OCI-LY1 (cell line): ENCODE results near the gene TMEM98.
"Not testable (repeated sequence)": the region's sequence is repeated elsewhere in the genome, so short reads cannot be mapped to it uniquely, and the experiment has no call there.

Source experiments
- H2AFZ ChIP-seq: fragments of 200-600 bp; sonication (generic), shearing (Covaris generic); 2 replicates; pipeline ENCODE4 v1.6.0; 2014; ENCODE audit warnings: antibody characterized with exemption, mild to moderate bottlenecking, low read length
- H3F3A ChIP-seq: fragments of 200-600 bp; sonication (generic), shearing (Covaris generic); 2 replicates; pipeline ENCODE4 v1.6.0; 2014; ENCODE audit warnings: mild to moderate bottlenecking, antibody characterized with exemption, low read length, moderate library complexity; ENCODE audit not compliant: insufficient read depth
- H3K27ac ChIP-seq: fragments of 200-600 bp; sonication (generic); 2 replicates; pipeline ENCODE4 v1.5.1; 2014; ENCODE audit warnings: low read length, mixed run types, mild to moderate bottlenecking, low read depth; ENCODE audit not compliant: poor library complexity, severe bottlenecking
- H3K27me3 ChIP-seq: fragments of 200-600 bp; sonication (generic); 2 replicates; pipeline ENCODE4 v1.6.0; 2014; ENCODE audit warnings: antibody characterized with exemption, mild to moderate bottlenecking, low read length, moderate library complexity; ENCODE audit not compliant: insufficient read depth
- H3K36me3 ChIP-seq: fragments of 200-600 bp; sonication (generic); 2 replicates; pipeline ENCODE4 v1.6.1; 2014; ENCODE audit warnings: mild to moderate bottlenecking, antibody characterized with exemption, low read length, moderate library complexity, mixed read lengths; ENCODE audit not compliant: insufficient read depth
- H3K4me1 ChIP-seq: fragments of 200-600 bp; sonication (generic); 2 replicates; pipeline ENCODE4 v1.5.1; 2014; ENCODE audit warnings: mild to moderate bottlenecking, low read length, moderate library complexity; ENCODE audit not compliant: insufficient read depth, severe bottlenecking
- H3K4me2 ChIP-seq: fragments of 200-600 bp; sonication (generic), shearing (Covaris generic); 2 replicates; pipeline ENCODE4 v1.6.1; 2014; ENCODE audit warnings: low read length
- H3K4me3 ChIP-seq: fragments of 200-600 bp; sonication (generic); 2 replicates; pipeline ENCODE4 v1.5.1; 2014; ENCODE audit warnings: low read length, low read depth, mild to moderate bottlenecking, mixed read lengths; ENCODE audit not compliant: poor library complexity, severe bottlenecking
- H3K79me2 ChIP-seq: fragments of 200-600 bp; shearing (Covaris generic); 2 replicates; pipeline ENCODE4 v1.6.1; 2016; ENCODE audit warnings: mixed run types, low read length, mixed read lengths; ENCODE audit not compliant: insufficient read depth
- H3K9ac ChIP-seq: fragments of 200-600 bp; sonication (generic), shearing (Covaris generic); 2 replicates; pipeline ENCODE4 v1.6.1; 2014; ENCODE audit warnings: mild to moderate bottlenecking, low read length, mixed read lengths
- H3K9me2 ChIP-seq: fragments of 200-600 bp; sonication (generic), shearing (Covaris generic); 2 replicates; pipeline ENCODE4 v1.6.1; 2014; ENCODE audit warnings: low read depth, mild to moderate bottlenecking, low read length, mixed read lengths
- H3K9me3 ChIP-seq: fragments of 200-600 bp; shearing (Covaris generic); 2 replicates; pipeline ENCODE4 v1.6.1; 2014; ENCODE audit warnings: low read length, mixed read lengths
- H4K20me1 ChIP-seq: fragments of 200-600 bp; sonication (generic), shearing (Covaris generic); 2 replicates; pipeline ENCODE4 v1.6.0; 2016; ENCODE audit warnings: mild to moderate bottlenecking, low read length; ENCODE audit not compliant: insufficient read depth
- EZH2 ChIP-seq: fragments of 200-600 bp; sonication (generic), shearing (Covaris generic); IDR thresholded peaks from 2 replicates; pipeline ENCODE4 v1.8.0; 2017; ENCODE audit warnings: borderline replicate concordance, mixed run types, mild to moderate bottlenecking, antibody characterized with exemption, low read length, moderate library complexity, mixed read lengths
- TF ChIP-seq, protein P1 (sequence below): fragments of 200-600 bp; sonication (generic), shearing (Covaris generic); IDR thresholded peaks from 2 replicates; pipeline ENCODE4 v1.5.1; 2017; ENCODE audit warnings: mild to moderate bottlenecking, antibody characterized with exemption, low read length, moderate library complexity, mixed read lengths

The TMEM98 gene

DNA sequence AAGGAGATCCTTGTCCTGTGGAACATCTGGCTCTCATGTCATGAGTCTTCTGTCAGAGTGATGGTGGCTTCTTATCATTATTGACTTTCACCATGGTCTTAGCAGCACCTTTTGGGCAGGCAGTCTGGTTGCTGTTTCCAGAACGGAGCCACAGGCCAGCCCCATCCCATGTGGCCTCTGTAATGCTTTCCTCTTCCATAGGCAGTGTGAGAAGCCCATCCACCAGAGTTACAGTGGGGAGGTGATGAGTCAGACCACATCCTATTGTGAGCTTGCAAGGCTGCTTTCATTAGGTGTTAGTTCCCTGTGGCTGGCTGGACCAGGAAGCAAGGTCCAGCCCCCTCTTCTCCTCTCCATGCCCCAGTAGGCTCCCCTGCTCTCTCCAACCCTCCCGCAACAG lies 32.9 kb downstream of the TMEM98 start:
- no peak overlapping the region for H3K9ac ChIP-seq
- no peak overlapping the region for H3K4me2 ChIP-seq
- H2AFZ ChIP-seq = no peak overlapping the region
- H3K79me2 ChIP-seq = no peaks in the 10 kb centered on the region
- no peaks in the 10 kb centered on the region for H3K27me3 ChIP-seq
- TF ChIP-seq, protein P1, sequence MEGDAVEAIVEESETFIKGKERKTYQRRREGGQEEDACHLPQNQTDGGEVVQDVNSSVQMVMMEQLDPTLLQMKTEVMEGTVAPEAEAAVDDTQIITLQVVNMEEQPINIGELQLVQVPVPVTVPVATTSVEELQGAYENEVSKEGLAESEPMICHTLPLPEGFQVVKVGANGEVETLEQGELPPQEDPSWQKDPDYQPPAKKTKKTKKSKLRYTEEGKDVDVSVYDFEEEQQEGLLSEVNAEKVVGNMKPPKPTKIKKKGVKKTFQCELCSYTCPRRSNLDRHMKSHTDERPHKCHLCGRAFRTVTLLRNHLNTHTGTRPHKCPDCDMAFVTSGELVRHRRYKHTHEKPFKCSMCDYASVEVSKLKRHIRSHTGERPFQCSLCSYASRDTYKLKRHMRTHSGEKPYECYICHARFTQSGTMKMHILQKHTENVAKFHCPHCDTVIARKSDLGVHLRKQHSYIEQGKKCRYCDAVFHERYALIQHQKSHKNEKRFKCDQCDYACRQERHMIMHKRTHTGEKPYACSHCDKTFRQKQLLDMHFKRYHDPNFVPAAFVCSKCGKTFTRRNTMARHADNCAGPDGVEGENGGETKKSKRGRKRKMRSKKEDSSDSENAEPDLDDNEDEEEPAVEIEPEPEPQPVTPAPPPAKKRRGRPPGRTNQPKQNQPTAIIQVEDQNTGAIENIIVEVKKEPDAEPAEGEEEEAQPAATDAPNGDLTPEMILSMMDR = no peak
- no peak for TF ChIP-seq EZH2
- H3K9me3 ChIP-seq = no peaks in the 10 kb centered on the region
- H3K4me1 ChIP-seq = no peaks in the 10 kb centered on the region
- H3K4me3 ChIP-seq = no peak overlapping the region
- H3K27ac ChIP-seq = no peak overlapping the region
- no peaks in the 10 kb centered on the region for H3K9me2 ChIP-seq
- H3F3A ChIP-seq = no peaks in the 10 kb centered on the region
- no peaks in the 10 kb centered on the region for H3K36me3 ChIP-seq
- H4K20me1 ChIP-seq = no peaks in the 10 kb centered on the region

DNA sequence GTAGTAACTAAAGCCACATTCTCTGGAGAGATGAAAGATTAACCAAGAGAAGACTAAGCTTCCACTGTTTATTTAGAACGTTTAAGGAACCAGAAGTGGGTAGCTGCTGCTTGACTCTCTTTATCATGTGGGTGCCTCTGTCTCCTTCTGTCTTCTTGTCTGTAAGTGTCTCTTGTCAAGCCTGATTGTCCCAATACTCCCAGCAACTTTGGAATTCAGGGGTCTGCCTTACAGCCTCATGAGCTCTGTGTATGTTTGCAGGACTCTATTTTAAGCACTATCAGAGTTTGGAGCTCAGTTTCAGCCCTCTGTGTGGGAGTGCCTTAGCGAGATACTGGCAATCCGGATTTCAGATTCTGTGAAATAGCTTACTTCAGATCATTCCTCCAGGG lies 34.4 kb downstream of the TMEM98 start:
- TF ChIP-seq EZH2 = no peak
- TF ChIP-seq, protein P1 = no peak
- no peaks in the 10 kb centered on the region for H3K9me2 ChIP-seq
- no peaks in the 10 kb centered on the region for H3K79me2 ChIP-seq
- no peak overlapping the region for H2AFZ ChIP-seq
- no peak overlapping the region for H3K9ac ChIP-seq
- H4K20me1 ChIP-seq = no peaks in the 10 kb centered on the region
- no peak overlapping the region for H3K4me3 ChIP-seq
- H3K27ac ChIP-seq = no peak overlapping the region
- H3K36me3 ChIP-seq = no peaks in the 10 kb centered on the region
- H3K27me3 ChIP-seq = no peaks in the 10 kb centered on the region
- no peaks in the 10 kb centered on the region for H3K9me3 ChIP-seq
- H3K4me1 ChIP-seq = no peaks in the 10 kb centered on the region
- H3F3A ChIP-seq = no peaks in the 10 kb centered on the region
- H3K4me2 ChIP-seq = no peak overlapping the region

DNA sequence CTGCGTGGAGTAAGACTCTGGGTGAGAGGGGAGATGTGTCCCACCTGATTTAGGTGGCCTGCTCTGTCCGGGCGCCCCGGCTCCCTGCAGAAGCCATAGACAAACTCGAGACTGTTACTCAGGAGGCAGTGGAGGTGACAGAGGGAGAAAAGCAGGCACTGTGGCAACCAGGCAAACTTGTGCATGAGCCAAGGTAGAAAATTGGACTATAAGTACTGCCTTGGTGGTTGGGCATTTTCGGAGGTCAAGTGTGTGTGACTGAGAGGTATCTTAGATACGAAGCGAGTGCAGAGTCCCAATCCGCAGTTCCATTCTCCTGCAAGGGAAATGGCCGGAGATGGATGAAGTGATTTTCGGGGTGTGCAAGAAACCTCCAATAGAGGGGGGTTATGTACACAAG lies 36.6 kb downstream of the TMEM98 start:
- H3K36me3 ChIP-seq = no peaks in the 10 kb centered on the region
- no peak overlapping the region for H3K4me3 ChIP-seq
- H3K9ac ChIP-seq = no peak overlapping the region
- H3F3A ChIP-seq = no peaks in the 10 kb centered on the region
- H3K79me2 ChIP-seq = no peaks in the 10 kb centered on the region
- no peak overlapping the region for H3K4me2 ChIP-seq
- TF ChIP-seq, protein P1 = no peak
- TF ChIP-seq EZH2 = no peak
- no peak overlapping the region for H3K27ac ChIP-seq
- no peaks in the 10 kb centered on the region for H3K27me3 ChIP-seq
- no peak overlapping the region for H2AFZ ChIP-seq
- no peaks in the 10 kb centered on the region for H3K4me1 ChIP-seq
- H3K9me2 ChIP-seq = no peaks in the 10 kb centered on the region
- no peaks in the 10 kb centered on the region for H4K20me1 ChIP-seq
- H3K9me3 ChIP-seq = no peaks in the 10 kb centered on the region

DNA sequence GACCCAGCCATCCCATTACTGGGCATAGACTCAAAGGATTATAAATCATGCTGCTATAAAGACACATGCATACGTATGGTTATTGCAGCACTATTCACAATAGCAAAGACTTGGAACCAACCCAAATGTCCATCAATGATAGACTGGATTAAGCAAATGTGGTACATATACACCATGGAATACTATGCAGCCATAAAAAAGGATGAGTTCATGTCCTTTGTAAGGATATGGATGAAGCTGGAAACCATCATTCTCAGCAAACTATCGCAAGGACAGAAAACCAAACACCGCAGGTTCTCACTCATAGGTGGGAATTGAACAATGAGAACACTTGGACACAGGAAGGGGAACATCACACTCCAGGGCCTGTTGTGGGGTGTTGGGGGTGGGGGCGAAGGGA lies 41.3 kb downstream of the TMEM98 start:
- not testable (repeated sequence) for H3K4me3 ChIP-seq, H2AFZ ChIP-seq, H3K4me1 ChIP-seq, H3K27ac ChIP-seq, H3K9ac ChIP-seq, H3K9me3 ChIP-seq, H3K27me3 ChIP-seq, H4K20me1 ChIP-seq, H3K9me2 ChIP-seq, H3K36me3 ChIP-seq, H3K79me2 ChIP-seq, H3F3A ChIP-seq, H3K4me2 ChIP-seq
